SH-SY5Y (cell line): Measurements from ENCODE around the gene POU3F1.

Experiments
- GATA2 ChIP-seq: IDR thresholded peaks from 2 replicates; pipeline ENCODE4 v1.6.1; 2011; ENCODE audit warnings: mild to moderate bottlenecking, low read depth, low read length
- GATA3 ChIP-seq: IDR thresholded peaks from 2 replicates; pipeline ENCODE4 v1.6.1; 2011; ENCODE audit warnings: low read depth, mild to moderate bottlenecking, low read length, moderate library complexity

DNA sequence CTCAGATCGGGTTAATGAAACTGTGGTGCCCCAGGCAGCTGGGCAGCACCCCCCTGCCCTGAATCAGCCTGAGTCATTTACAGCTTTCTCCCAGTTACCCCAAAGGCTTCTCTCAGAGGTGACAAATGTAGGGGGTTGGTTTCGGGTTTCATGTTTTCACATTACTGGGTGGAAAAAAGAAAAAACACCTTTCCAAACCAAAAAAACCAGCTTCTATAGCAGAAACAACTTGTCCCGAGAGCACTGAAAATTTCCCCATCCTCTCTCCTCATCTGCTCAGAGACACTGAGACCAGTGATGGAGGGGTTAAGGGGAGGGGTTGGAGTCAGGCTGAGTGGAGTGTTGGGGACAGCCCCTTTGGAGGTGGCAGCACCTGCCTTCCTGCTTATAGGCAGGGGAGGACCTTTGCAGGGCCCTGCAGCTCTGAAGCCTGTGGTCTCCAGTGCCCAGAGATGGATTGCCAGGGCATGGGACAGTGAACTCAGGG, 18.4 kb downstream of the POU3F1 start:
- TF ChIP-seq GATA2 (no peak), GATA3 (no peak)
